ENCODE measurements around the gene SCNN1G.
A peak's percentile ranks its signal among the peaks of the same experiment; 100 is the strongest.

The SCNN1G gene

DNA sequence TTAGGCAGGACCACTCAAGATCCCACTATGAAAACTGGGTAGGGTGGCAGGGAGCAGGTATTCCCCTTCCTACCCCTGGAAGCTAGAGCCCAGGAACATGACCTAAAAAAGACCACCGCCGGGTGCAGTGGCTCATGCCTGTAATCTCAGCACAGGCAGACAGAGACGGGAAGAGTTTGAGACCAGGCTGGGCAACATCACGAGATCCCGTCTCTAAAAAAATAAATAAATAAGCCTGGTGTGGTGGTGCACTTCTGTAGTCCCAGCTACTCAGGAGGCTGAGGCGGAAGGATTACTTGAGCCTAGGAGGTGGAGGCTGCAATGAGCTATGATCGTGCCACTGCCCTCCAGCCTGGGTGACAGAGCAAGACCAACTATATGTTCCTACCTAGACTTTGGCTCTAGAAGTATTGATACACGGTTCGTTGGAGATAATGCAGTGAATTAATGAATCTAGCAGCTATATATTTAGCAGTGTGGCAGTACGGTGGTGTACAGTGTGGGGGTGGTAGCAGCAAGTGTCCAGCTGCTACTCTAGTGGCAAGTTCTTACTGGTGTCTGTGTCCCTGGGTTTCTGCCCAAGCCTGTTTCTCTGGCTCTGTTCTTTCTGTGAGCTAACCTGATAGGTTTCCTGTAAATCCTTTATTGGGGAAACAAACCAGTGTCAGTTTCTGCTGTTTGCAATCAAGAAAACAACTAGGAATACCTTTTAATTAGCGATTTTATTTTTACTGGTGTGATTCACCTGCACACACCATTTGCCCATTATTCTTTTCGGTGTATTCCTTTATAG is 30.0 kb upstream of the SCNN1G start:
- DNase-seq, result no peak

GRCh38 chr16:23155445-23156049 is 27.0 kb upstream of the SCNN1G start:
- DNase-seq, result no peak

GRCh38 chr16:23156110-23156509 is 26.4 kb upstream of the SCNN1G start:
- no peak for DNase-seq

DNA sequence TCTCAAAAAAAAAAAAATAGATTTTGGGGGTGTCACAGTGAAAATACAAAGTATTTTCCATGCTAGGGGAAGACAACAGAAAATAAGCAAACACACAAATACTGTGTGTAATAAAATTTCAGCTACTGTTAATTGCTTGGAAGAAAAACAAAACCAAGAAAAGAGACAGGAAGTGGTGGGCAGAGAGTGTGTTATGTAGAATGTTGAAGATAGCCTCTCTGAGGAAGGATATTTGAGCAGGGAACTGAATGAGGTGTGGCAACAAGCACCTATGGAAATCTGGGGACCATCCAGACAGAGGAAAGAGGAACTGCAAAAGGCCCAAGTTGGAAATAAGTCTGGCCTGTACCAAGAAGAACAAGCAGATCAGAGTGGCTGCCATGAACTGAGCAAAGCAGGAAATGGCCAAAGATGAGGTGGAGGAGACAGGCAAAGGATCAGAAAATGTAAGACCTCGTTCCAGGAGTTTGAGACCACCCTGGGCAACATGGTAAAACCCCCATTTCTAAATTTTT is 25.5 kb upstream of the SCNN1G start:
- no peak for DNase-seq

- no peak for DNase-seq
These were observed 24.4 kb upstream of the SCNN1G start for GRCh38 chr16:23158114-23158513.

- DNase-seq, result no peak
These were observed 22.5 kb upstream of the SCNN1G start for GRCh38 chr16:23160082-23160481.

DNA sequence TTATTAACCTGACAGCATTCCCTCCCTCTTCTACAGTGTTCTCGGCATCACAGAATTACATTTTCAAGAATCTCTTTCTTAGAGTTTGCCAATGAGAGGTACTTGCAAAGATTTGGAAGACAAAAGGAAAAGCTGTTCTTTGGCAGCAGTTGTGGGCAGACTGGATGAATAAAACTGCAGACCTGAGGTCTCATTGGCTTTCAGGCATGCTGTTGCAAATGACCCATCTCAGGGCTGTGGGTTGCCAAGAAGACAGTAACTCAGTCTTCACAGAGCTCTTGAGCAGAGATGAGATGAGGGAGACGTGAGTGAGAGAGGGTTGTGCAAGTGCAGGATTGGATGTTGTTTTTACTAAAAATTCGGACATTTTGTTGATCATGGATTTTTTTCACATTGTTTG is 22.0 kb upstream of the SCNN1G start:
- DNase-seq, result no peak

- no peak for DNase-seq
These were observed 18.6 kb upstream of the SCNN1G start for GRCh38 chr16:23163921-23164320.

- DNase-seq, result no peak
These were observed 17.8 kb upstream of the SCNN1G start for GRCh38 chr16:23164736-23165135.

DNA sequence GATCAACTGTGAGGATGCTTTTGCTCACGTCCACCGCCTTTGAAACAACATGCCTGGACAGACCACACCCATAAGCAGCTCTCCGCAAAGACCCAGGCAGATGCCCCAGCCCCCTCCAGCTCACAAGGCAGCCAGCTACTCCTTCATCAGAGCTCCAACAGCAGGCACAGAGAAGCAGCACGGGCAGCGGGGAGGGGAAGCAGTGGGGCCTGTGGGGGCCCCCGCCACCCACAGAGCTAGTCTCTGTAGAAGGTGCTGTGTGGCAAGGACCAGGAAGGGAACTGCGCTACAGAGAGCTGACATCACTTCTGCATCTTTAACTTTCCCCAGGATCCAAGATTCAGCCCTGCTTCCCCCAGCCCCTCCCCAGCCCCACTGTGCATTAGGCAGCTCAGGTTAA is 10.0 kb upstream of the SCNN1G start:
- DNase-seq, result no peak

DNA sequence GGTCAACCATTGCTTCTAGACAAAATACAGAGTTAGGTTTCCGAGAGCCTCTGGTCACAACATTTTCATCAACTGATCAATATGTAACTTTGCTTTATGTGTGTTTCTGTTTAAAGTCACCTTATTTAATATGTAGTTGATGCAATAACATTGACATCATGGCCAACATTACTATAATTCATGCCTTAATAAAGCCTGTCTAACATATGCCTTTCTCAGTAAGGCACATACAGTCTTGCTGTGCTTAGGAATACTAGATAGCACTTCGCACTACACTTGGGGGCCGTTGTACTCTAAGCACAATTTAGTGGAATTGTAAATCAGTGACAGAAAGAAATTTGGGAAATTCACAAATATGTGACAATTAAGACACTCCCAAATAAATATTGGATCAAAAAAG is 9.6 kb upstream of the SCNN1G start:
- DNase-seq, result no peak

- no peak for DNase-seq
These were observed 7.9 kb upstream of the SCNN1G start for GRCh38 chr16:23174622-23175021.

- DNase-seq, result no peak
These were observed 6.9 kb upstream of the SCNN1G start for GRCh38 chr16:23175651-23176050.

DNA sequence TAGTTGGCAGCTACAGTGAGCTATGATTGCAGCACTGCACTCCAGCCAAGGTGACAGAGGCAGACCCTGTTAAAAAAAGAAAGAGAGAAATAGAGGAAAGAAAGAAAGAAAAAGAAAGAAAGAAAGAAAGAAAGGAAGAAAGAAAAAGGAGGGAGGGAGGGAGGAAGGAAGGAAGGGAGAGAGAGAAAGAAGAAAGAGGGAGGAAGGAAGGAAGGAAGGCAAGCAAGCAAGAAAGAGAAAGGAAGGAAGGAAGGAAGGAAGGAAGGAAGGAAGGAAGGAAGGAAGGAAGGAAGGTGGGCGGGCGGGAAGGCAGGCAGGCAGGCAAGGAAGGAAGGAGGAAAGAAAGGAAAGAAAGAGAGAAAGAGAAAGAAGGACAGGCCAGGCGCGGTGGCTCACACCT is 1.0 kb upstream of the SCNN1G start:
- no peak for DNase-seq

DNA sequence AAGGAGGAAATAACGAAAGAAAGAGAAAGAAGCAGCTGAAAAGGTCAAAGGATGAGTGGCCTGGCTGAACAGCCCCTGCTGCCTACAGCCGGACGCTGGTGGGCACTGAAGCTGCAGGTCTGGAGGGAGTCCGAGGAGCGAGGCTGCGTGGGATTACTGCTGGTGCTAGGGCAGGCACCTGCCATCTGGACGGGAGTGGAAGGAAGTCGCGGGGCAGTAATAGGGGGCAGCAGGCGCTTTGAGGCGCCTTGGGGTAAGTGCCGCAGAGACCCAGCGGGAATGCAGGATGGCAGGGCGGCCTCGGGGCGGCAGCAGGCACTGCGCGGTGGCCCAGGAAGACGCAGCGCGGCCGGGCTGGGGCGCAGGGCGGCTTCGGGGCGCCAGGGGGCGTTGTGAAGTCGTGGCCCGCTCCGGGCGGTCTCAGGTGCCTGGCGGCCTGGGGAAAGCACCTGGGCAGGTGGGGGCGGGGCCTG is 303 bp upstream of the SCNN1G start:
- DNase-seq, result peak; percentile 76

DNA sequence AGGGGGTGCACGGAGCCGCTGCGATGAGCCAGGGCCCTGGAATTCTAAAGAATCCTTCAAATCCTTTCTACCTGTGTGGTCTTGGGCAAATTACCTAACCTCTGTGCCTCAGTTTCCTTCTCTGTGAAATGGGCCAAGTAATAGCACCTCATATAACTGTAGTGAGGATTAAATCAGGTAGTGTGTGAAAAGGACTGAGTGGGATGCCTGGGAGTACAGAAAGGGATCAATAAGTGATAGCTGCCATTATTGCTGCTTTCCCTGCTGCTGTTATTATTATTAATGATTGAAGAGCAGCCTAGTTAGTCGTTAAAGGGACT is 958 bp downstream of the SCNN1G start:
- DNase-seq, result no peak

DNA sequence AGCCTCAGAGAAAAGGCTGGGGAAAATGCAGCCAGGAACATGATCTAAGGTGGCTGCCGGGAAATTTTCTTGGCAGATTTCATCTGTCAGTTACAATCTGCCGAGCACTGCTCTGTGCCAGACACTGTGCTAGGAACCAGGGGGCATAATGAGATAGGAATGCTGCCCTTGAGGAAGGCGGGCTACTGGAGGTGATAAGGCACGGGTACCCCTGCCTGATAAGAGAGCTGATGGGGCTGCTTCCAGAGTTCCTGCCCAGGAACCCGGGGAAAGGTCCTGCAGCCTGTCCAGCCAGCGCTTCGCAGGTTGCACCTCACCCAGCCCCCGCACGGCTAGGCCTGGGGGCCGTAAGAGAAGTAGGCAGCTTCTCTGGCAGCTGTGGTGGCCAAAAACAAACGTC is 3.1 kb downstream of the SCNN1G start:
- no peak for DNase-seq

DNA sequence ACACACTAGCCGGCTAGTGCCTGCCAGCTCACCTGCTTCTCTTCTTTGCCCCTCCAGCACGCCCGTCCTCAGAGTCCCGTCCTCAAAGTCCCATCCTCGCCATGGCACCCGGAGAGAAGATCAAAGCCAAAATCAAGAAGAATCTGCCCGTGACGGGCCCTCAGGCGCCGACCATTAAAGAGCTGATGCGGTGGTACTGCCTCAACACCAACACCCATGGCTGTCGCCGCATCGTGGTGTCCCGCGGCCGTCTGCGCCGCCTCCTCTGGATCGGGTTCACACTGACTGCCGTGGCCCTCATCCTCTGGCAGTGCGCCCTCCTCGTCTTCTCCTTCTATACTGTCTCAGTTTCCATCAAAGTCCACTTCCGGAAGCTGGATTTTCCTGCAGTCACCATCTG is 3.6 kb downstream of the SCNN1G start:
- DNase-seq, result no peak

GRCh38 chr16:23187341-23187740 is 4.8 kb downstream of the SCNN1G start:
- DNase-seq, result no peak

- no peak for DNase-seq
These were observed 6.4 kb downstream of the SCNN1G start for GRCh38 chr16:23188911-23189310.

DNA sequence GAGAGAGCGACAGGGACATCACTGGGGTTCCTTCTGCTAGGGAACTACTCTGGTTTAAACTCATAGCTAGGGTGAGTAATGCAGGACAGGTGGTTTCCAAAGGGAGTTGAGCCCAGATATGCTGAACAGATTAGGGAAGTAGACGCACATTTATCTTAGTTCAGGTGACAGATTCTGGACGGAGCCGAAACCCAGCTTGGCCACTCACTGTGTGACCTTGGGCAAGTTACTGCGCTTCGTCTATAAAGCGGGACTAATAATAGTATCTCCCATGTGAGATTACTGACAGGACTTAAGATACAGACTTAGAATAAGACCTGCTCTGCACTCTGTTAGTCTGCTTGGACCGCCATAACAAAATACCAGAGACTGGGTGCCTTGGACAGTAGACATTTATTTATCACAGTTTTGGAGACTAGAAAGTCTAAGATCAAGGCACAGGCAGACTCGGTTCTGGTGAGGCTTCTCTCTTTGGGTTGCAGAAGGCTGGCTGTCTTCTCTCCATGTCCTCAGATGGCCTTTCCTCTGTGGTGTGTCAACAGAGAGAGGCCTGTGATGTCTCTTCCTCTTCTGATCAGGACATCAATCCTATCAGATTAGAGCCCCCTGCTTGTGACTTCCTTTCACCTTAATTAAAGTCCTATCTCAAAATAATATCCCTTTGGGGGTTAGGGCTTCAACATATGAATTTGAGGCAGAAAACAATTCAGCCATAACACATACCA is 12.1 kb downstream of the SCNN1G start:
- no peak for DNase-seq

GRCh38 chr16:23195366-23195978 is 12.9 kb downstream of the SCNN1G start:
- DNase-seq, result no peak

GRCh38 chr16:23196539-23196938 is 14.0 kb downstream of the SCNN1G start:
- no peak for DNase-seq

- no peak for DNase-seq
These were observed 19.6 kb downstream of the SCNN1G start for GRCh38 chr16:23202166-23202565.

Data from CD4-positive, alpha-beta T cell treated with Interleukin-15 for 1 hour (primary cell).